ENCODE results near the gene KTI12.

DNA sequence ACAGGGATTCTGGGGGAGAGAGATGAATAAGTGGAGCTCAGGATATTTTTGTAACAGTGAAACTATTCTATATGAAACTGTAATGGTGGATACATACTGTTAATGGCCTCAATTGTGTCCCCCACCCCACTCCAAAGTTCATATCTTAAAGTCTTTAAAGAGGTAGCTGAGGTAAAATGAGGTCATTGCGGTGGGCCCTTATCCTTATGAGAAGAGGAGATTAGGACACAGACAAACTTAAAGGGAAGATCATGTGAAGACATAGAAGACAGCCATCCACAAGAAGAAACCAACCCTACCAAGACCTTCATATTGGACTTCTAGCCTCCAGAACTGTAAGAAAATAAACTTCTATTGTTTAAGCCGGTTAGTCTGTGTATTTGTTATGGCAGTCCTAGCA lies 11.6 kb upstream of the KTI12 start:
- TF ChIP-seq, protein P1, sequence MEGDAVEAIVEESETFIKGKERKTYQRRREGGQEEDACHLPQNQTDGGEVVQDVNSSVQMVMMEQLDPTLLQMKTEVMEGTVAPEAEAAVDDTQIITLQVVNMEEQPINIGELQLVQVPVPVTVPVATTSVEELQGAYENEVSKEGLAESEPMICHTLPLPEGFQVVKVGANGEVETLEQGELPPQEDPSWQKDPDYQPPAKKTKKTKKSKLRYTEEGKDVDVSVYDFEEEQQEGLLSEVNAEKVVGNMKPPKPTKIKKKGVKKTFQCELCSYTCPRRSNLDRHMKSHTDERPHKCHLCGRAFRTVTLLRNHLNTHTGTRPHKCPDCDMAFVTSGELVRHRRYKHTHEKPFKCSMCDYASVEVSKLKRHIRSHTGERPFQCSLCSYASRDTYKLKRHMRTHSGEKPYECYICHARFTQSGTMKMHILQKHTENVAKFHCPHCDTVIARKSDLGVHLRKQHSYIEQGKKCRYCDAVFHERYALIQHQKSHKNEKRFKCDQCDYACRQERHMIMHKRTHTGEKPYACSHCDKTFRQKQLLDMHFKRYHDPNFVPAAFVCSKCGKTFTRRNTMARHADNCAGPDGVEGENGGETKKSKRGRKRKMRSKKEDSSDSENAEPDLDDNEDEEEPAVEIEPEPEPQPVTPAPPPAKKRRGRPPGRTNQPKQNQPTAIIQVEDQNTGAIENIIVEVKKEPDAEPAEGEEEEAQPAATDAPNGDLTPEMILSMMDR (conservative IDR thresholded peaks at IDR 0.05; ENCODE audit: low read length) = no peak
- TF ChIP-seq EZH2phosphoT487 (IDR thresholded peaks at IDR 0.05; ENCODE audit: borderline replicate concordance, low read depth, low read length) = no peak

All from OCI-LY7 (cell line).